Ishikawa (cell line): ENCODE data around the gene PSTPIP1.

Experiments used
- CEBPB ChIP-seq: IDR thresholded peaks from 2 replicates; pipeline ENCODE4 v1.6.1; 2012
- CREB1 ChIP-seq: IDR thresholded peaks from 2 replicates; pipeline ENCODE4 v1.6.1; 2012; ENCODE audit warnings: low read depth
- EGR1 ChIP-seq: IDR thresholded peaks from 2 replicates; pipeline ENCODE4 v1.6.1; 2012
- EP300 ChIP-seq: IDR thresholded peaks from 2 replicates; pipeline ENCODE4 v1.6.1; 2012; ENCODE audit warnings: borderline replicate concordance
- FOXM1 ChIP-seq: IDR thresholded peaks from 2 replicates; pipeline ENCODE4 v1.6.1; 2012; ENCODE audit warnings: low read depth, borderline replicate concordance
- NFIC ChIP-seq: IDR thresholded peaks from 2 replicates; pipeline ENCODE4 v1.6.1; 2012
- RAD21 ChIP-seq: IDR thresholded peaks from 2 replicates; pipeline ENCODE4 v1.6.1; 2012; ENCODE audit warnings: low read depth
- TAF1 ChIP-seq: IDR thresholded peaks from 2 replicates; pipeline ENCODE4 v1.6.1; 2012; ENCODE audit warnings: low read depth, mild to moderate bottlenecking
- TCF12 ChIP-seq: IDR thresholded peaks from 2 replicates; pipeline ENCODE4 v1.6.1; 2012; ENCODE audit warnings: low read depth
- TEAD4 ChIP-seq: IDR thresholded peaks from 2 replicates; pipeline ENCODE4 v1.6.1; 2012
- YY1 ChIP-seq: IDR thresholded peaks from 2 replicates; pipeline ENCODE4 v1.6.1; 2012; ENCODE audit warnings: low read depth
- ZBTB7A ChIP-seq: IDR thresholded peaks from 2 replicates; pipeline ENCODE4 v1.6.1; 2012; ENCODE audit warnings: low read depth
- TF ChIP-seq, protein P1 (sequence below): IDR thresholded peaks from 2 replicates; pipeline ENCODE4 v1.6.1; 2012
- TF ChIP-seq, protein P2 (sequence below): IDR thresholded peaks from 2 replicates; pipeline ENCODE4 v1.6.1; 2012; ENCODE audit warnings: low read depth, mild to moderate bottlenecking
- TF ChIP-seq, protein P3 (sequence below): IDR thresholded peaks from 2 replicates; pipeline ENCODE4 v1.6.1; 2012

Gene PSTPIP1

DNA sequence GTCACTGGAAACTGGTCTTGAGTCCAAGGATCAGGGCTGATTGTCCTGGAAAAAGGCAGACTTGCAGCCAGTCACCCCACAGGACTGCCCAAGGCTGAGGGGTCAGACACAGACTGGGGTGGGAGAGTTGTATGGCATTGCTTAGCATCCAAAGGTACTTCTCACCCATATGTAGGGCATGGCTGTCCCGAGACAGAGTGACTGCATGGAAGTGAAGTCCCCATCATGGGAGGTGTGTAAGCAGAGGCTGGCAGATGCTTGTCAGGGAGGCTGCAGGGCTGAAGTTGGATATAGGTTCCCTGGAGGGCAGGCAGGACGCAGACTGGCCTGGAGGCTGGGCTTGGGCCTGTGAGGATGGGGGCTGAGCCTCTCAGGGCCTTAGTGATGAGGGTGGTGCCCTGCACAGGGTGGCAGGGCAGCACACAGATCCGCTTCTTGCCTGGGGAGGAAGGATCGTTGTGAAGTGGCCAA is 31.1 kb downstream of the PSTPIP1 start:
- TF ChIP-seq, protein P1, sequence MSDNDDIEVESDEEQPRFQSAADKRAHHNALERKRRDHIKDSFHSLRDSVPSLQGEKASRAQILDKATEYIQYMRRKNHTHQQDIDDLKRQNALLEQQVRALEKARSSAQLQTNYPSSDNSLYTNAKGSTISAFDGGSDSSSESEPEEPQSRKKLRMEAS = no peak
- TF ChIP-seq, protein P2, sequence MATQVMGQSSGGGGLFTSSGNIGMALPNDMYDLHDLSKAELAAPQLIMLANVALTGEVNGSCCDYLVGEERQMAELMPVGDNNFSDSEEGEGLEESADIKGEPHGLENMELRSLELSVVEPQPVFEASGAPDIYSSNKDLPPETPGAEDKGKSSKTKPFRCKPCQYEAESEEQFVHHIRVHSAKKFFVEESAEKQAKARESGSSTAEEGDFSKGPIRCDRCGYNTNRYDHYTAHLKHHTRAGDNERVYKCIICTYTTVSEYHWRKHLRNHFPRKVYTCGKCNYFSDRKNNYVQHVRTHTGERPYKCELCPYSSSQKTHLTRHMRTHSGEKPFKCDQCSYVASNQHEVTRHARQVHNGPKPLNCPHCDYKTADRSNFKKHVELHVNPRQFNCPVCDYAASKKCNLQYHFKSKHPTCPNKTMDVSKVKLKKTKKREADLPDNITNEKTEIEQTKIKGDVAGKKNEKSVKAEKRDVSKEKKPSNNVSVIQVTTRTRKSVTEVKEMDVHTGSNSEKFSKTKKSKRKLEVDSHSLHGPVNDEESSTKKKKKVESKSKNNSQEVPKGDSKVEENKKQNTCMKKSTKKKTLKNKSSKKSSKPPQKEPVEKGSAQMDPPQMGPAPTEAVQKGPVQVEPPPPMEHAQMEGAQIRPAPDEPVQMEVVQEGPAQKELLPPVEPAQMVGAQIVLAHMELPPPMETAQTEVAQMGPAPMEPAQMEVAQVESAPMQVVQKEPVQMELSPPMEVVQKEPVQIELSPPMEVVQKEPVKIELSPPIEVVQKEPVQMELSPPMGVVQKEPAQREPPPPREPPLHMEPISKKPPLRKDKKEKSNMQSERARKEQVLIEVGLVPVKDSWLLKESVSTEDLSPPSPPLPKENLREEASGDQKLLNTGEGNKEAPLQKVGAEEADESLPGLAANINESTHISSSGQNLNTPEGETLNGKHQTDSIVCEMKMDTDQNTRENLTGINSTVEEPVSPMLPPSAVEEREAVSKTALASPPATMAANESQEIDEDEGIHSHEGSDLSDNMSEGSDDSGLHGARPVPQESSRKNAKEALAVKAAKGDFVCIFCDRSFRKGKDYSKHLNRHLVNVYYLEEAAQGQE = no peak
- TF ChIP-seq EGR1 (no peak), TEAD4 (no peak), TAF1 (no peak), NFIC (no peak), CEBPB (no peak), EP300 (no peak), ZBTB7A (no peak), YY1 (no peak), RAD21 (no peak), FOXM1 (no peak), TCF12 (no peak), CREB1 (no peak)
- TF ChIP-seq, protein P3, sequence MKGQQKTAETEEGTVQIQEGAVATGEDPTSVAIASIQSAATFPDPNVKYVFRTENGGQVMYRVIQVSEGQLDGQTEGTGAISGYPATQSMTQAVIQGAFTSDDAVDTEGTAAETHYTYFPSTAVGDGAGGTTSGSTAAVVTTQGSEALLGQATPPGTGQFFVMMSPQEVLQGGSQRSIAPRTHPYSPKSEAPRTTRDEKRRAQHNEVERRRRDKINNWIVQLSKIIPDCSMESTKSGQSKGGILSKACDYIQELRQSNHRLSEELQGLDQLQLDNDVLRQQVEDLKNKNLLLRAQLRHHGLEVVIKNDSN = no peak

DNA sequence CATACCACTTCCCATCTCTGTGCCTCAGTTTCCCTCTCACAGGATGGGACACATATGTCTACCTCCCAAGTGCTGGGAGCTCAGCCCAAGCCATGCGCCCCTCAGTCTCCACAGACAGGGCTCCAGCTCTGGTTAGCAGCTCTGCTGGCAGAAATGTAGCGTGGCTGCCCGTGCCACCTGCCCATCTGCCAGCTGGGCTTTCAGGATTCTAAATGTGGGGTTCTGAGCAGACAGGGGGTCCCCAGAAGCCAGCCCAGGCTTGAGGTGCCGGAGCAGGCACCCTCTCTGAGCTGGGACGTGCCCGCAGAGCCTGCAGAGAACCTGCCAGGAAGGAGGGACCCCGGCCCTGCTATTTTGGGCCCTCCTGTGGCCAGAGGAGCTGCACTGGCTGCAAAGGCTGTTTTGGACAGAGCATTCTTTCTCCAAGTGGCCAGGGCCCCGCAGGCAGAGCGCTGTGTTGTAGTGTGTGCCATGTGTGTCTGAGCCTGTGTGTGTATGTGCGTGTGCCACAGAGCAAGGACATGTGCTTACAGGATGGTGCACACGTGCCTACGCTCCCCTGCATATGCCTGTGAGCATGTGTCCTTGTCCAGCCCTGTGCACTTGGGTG is 31.7 kb downstream of the PSTPIP1 start:
- TF ChIP-seq CREB1 = no peak
- no peak for TF ChIP-seq EGR1
- TF ChIP-seq TEAD4 = no peak
- no peak for TF ChIP-seq NFIC
- no peak for TF ChIP-seq TCF12

DNA sequence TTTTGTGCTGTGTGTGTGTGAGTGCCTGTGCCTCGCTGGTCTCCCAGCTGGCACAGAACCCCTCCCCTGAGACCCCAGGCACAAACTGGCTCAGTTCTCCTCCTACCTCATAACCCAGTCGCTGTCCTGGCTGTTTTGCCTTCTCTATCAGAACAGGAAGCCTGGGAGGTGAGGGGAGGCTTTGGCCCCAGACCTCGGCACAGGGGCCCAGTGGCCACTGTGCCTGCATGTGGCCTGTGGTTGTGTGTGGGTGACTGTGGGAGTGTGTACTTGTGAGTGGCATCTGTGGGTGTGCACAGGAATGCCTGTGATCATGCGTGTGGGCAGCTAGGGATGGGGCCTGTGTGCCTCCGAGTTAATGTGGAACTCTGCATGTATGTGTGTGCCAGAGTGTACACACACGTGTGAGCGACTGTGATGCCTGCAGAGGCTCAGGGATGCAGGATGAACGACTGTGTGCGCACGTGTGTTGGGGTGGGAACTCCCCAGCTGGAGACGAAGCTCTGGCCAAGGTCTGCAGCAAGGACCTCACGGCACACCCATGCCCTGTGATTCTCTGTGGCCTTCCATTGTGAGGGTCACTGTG is 32.3 kb downstream of the PSTPIP1 start:
- no peak for TF ChIP-seq RAD21
- no peak for TF ChIP-seq TEAD4
- TF ChIP-seq FOXM1 = no peak
- TF ChIP-seq ZBTB7A = no peak
- TF ChIP-seq TCF12 = no peak
- TF ChIP-seq, protein P1 = no peak
- TF ChIP-seq, protein P3 = no peak
- no peak for TF ChIP-seq TAF1
- TF ChIP-seq, protein P2 = no peak
- no peak for TF ChIP-seq EP300
- TF ChIP-seq CREB1 = no peak
- no peak for TF ChIP-seq NFIC
- no peak for TF ChIP-seq CEBPB
- TF ChIP-seq YY1 = no peak
- no peak for TF ChIP-seq EGR1

DNA sequence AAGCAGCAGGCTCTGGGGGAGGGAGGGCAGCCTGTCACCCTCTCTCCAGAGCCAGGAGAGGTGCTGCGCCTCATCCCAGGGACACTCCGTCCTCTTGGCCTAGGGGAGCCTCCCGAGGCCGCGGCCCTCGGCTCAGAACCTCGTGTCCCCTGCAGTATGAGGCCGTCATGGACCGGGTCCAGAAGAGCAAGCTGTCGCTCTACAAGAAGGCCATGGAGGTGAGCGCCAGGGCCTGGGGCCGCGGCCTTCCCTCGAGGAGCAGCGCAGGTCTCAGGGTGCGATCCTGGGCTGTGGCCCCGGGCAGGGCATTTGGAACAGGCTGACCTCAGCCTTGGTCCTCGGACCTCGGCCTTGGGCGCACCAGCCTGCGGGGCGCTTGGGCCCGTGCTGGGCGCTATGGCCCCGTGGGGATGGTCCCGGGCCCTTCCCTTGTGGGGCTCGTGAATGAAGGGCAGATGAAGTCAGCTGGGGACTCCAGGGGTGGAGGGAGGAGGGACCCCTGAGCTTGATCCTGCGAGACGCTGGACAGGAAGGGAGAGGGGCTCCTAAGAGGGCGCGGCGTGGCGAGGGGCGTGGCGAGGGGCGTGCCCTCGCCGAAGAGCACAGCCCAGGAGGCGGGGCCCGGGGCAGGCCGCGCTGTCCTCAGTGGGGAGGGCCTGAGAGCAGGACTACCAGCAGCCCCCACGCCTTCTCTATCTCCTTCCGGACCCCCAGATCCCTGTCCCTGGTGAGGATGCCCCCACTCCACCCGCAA is 32.9 kb downstream of the PSTPIP1 start:
- TF ChIP-seq EGR1 (no peak), TCF12 (no peak), YY1 (no peak), RAD21 (no peak), EP300 (no peak), TEAD4 (no peak), CEBPB (no peak), NFIC (no peak), CREB1 (no peak), TAF1 (no peak), ZBTB7A (no peak), FOXM1 (no peak)
- TF ChIP-seq, protein P1 = no peak
- TF ChIP-seq, protein P3 = no peak
- TF ChIP-seq, protein P2 = no peak
